Loucy (cell line): ENCODE measurements around the gene SEL1L3.

Source experiments
- H2AFZ ChIP-seq: fragments of 200-600 bp; sonication (generic); 2 replicates; pipeline ENCODE4 v1.6.0; 2016; ENCODE audit warnings: antibody characterized with exemption, mild to moderate bottlenecking, low read length, moderate library complexity
- H3F3A ChIP-seq: fragments of 200-600 bp; 2 replicates; pipeline ENCODE4 v1.6.0; 2016; ENCODE audit warnings: antibody characterized with exemption, low read depth, mild to moderate bottlenecking
- H3K27me3 ChIP-seq: fragments of 200-600 bp; sonication (generic); 2 replicates; pipeline ENCODE4 v1.6.1; 2014; ENCODE audit warnings: low read length, mild to moderate bottlenecking; ENCODE audit not compliant: insufficient read depth, poor library complexity, severe bottlenecking
- H3K36me3 ChIP-seq: fragments of 200-600 bp; sonication (generic); 2 replicates; pipeline ENCODE4 v1.6.1; 2016; ENCODE audit warnings: low read length; ENCODE audit not compliant: insufficient read depth
- H3K4me1 ChIP-seq: fragments of 200-600 bp; sonication (generic); 2 replicates; pipeline ENCODE4 v1.5.1; 2014; ENCODE audit warnings: low read length, mild to moderate bottlenecking; ENCODE audit not compliant: insufficient read depth, poor library complexity, severe bottlenecking
- H3K4me2 ChIP-seq: fragments of 200-600 bp; sonication (generic); 2 replicates; pipeline ENCODE4 v1.6.0; 2014; ENCODE audit warnings: antibody characterized with exemption, low read length, low read depth, mild to moderate bottlenecking; ENCODE audit not compliant: poor library complexity, severe bottlenecking
- H3K4me3 ChIP-seq: fragments of 200-600 bp; sonication (generic); 2 replicates; pipeline ENCODE4 v1.5.1; 2014; ENCODE audit warnings: low read length, mild to moderate bottlenecking, mixed read lengths; ENCODE audit not compliant: poor library complexity, severe bottlenecking
- H3K79me2 ChIP-seq: fragments of 200-600 bp; sonication (generic); 2 replicates; pipeline ENCODE4 v1.6.1; 2014; ENCODE audit warnings: low read length; ENCODE audit not compliant: insufficient read depth
- H3K9ac ChIP-seq: fragments of 200-600 bp; sonication (generic); 2 replicates; pipeline ENCODE4 v1.6.0; 2014; ENCODE audit warnings: mild to moderate bottlenecking, low read depth, low read length, moderate library complexity; ENCODE audit not compliant: poor library complexity, severe bottlenecking
- H3K9me2 ChIP-seq: fragments of 200-600 bp; sonication (generic); replicated peaks from 2 replicates; pipeline ENCODE4 v1.6.1; 2016; ENCODE audit warnings: low read depth, low read length, mixed read lengths
- H3K9me3 ChIP-seq: fragments of 200-600 bp; sonication (generic); 2 replicates; pipeline ENCODE4 v1.6.1; 2014; ENCODE audit warnings: mild to moderate bottlenecking, antibody characterized with exemption, low read length, low read depth; ENCODE audit not compliant: insufficient read depth
- H4K20me1 ChIP-seq: fragments of 200-600 bp; sonication (generic); 2 replicates; pipeline ENCODE4 v1.6.0; 2014; ENCODE audit warnings: antibody characterized with exemption, low read length, mild to moderate bottlenecking; ENCODE audit not compliant: insufficient read depth, poor library complexity, severe bottlenecking
- EZH2phosphoT487 ChIP-seq: fragments of 200-600 bp; IDR thresholded peaks from 2 replicates; pipeline ENCODE4 v1.6.1; 2018; ENCODE audit warnings: antibody characterized with exemption, mild to moderate bottlenecking, moderate library complexity, borderline replicate concordance
- TF ChIP-seq, protein P1 (sequence below): fragments of 200-600 bp; sonication (generic); conservative IDR thresholded peaks from 2 replicates; pipeline ENCODE4 v1.5.1; 2014; ENCODE audit warnings: mild to moderate bottlenecking, antibody characterized with exemption, low read length

Gene SEL1L3

DNA sequence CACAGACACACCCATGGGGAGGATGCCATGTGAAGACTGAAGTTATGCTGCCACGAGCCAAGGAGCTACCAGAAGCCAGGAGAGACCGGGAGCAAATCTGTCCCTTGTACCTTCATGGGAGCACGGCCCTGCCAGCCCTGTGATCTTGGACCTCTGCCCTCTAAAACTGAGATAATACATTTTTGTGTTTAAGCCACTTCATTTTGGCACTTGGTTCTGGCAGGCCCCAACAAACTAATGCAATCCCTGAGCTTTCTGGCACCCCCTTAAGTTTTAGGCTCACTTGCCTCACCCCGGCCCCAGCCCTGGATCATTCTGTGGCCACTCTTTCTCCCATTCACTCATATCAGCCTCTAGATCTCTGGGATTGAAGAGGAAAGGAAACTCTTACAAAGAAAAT lies 35.4 kb downstream of the SEL1L3 start:
- Histone ChIP-seq H3K36me3 (no peaks in the 10 kb centered on the region), H3F3A (no peaks in the 10 kb centered on the region), H3K79me2 (no peaks in the 10 kb centered on the region), H3K9ac (no peak overlapping the region), H3K4me1 (no peaks in the 10 kb centered on the region), H4K20me1 (no peaks in the 10 kb centered on the region), H3K9me2 (no peaks in the 10 kb centered on the region), H3K4me2 (no peak overlapping the region), H3K9me3 (no peaks in the 10 kb centered on the region), H3K4me3 (no peak overlapping the region), H2AFZ (no peak overlapping the region), H3K27me3 (no peaks in the 10 kb centered on the region)
- TF ChIP-seq, protein P1, sequence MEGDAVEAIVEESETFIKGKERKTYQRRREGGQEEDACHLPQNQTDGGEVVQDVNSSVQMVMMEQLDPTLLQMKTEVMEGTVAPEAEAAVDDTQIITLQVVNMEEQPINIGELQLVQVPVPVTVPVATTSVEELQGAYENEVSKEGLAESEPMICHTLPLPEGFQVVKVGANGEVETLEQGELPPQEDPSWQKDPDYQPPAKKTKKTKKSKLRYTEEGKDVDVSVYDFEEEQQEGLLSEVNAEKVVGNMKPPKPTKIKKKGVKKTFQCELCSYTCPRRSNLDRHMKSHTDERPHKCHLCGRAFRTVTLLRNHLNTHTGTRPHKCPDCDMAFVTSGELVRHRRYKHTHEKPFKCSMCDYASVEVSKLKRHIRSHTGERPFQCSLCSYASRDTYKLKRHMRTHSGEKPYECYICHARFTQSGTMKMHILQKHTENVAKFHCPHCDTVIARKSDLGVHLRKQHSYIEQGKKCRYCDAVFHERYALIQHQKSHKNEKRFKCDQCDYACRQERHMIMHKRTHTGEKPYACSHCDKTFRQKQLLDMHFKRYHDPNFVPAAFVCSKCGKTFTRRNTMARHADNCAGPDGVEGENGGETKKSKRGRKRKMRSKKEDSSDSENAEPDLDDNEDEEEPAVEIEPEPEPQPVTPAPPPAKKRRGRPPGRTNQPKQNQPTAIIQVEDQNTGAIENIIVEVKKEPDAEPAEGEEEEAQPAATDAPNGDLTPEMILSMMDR = no peak
- TF ChIP-seq EZH2phosphoT487 = no peak

GRCh38 chr4:25826074-25826752 lies 36.6 kb downstream of the SEL1L3 start:
- Histone ChIP-seq H3K9me3 (no peaks in the 10 kb centered on the region), H3K4me2 (no peak overlapping the region), H3K9ac (no peak overlapping the region), H3K9me2 (no peaks in the 10 kb centered on the region), H3F3A (no peaks in the 10 kb centered on the region), H3K4me3 (no peak overlapping the region), H3K79me2 (no peaks in the 10 kb centered on the region), H4K20me1 (no peaks in the 10 kb centered on the region), H3K4me1 (no peaks in the 10 kb centered on the region), H3K27me3 (no peaks in the 10 kb centered on the region), H3K36me3 (no peaks in the 10 kb centered on the region), H2AFZ (no peak overlapping the region)
- no peak for TF ChIP-seq EZH2phosphoT487
- TF ChIP-seq, protein P1 = no peak

- no peaks in the 10 kb centered on the region for H3F3A ChIP-seq
- H4K20me1 ChIP-seq = no peaks in the 10 kb centered on the region
- H3K4me2 ChIP-seq = no peak overlapping the region
- no peaks in the 10 kb centered on the region for H3K79me2 ChIP-seq
- TF ChIP-seq EZH2phosphoT487 = no peak
- TF ChIP-seq, protein P1 = no peak
- no peaks in the 10 kb centered on the region for H3K9me2 ChIP-seq
- H2AFZ ChIP-seq = no peak overlapping the region
- no peak overlapping the region for H3K9ac ChIP-seq
- H3K9me3 ChIP-seq = no peaks in the 10 kb centered on the region
- H3K4me1 ChIP-seq = no peaks in the 10 kb centered on the region
- no peaks in the 10 kb centered on the region for H3K36me3 ChIP-seq
- no peak overlapping the region for H3K4me3 ChIP-seq
- no peaks in the 10 kb centered on the region for H3K27me3 ChIP-seq
Measured at GRCh38 chr4:25823632-25824031, 39.2 kb downstream of the SEL1L3 start.
